GM19193 (cell line): ENCODE results near the gene RTKN.

Experiments
- POLR2A ChIP-seq: IDR thresholded peaks from 4 replicates; pipeline ENCODE4 v1.6.1; 2011; ENCODE audit not compliant: insufficient read depth, insufficient read length; ENCODE audit errors: extremely low read depth

The RTKN gene

DNA sequence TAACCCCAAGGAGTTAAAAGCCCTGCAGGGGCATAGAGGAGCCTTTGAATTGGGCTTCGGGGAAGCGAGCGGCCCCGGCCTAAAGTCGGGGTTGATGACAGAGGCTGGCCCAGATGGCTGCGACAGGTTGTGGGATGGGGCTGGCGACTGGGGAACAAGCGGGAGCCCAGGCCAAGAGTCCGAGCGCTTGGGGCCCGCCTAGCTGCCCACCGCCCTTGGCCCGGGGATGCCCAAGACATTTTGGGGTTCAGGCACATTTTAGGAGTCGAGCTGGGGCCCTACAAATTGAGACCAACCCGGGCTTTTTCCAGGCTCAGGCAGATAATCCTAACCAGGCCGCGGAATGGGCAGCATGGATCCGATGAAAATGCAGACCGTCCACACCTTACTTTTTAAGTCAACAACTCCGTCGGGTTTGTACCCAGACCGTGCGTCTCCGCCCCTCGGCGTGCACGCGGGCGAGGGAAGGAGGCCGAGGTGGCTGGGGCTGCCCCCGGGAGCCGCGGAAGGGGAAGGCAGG, 507 bp downstream of the RTKN start:
- no peak for TF ChIP-seq POLR2A

DNA sequence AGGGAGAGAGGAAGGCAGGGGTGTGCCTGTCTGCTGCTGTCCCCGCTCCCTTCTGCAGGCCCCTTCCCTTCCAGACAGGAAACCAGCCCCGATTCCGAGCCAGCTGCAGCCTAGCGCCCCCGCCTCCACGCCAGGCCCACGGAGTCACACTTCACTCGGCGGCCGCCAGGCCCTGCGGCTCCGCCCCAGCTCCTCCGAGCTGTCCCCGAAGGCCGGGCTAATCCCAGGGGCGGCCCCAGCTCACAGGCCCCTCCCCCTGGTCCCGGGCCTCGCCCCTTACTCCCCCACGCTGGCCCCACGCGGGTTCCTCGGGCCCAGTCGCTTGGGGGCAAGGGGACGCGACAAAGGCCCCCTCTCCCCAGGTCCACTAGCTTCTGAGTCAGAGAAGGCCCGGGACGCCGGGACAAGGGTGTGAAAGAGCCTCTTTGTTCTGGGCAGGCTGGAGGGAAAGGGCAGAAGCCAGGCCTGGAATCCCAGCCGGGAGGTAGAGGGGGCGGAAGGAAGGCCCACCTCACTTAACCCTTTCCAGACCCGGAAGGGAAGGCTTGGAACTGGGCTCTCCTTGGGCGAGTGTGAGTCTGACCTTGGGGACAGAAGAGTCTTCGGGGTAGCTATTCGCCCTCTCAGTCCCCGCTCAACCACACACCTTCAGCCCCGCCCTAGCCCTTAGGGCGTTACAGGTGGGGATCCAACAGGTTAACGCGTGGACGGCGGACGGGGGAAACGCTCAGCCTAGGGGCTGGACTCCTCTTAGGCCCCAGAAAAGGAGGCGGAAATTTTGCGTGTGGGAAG, 1.2 kb downstream of the RTKN start:
- TF ChIP-seq POLR2A: peak; percentile 55

DNA sequence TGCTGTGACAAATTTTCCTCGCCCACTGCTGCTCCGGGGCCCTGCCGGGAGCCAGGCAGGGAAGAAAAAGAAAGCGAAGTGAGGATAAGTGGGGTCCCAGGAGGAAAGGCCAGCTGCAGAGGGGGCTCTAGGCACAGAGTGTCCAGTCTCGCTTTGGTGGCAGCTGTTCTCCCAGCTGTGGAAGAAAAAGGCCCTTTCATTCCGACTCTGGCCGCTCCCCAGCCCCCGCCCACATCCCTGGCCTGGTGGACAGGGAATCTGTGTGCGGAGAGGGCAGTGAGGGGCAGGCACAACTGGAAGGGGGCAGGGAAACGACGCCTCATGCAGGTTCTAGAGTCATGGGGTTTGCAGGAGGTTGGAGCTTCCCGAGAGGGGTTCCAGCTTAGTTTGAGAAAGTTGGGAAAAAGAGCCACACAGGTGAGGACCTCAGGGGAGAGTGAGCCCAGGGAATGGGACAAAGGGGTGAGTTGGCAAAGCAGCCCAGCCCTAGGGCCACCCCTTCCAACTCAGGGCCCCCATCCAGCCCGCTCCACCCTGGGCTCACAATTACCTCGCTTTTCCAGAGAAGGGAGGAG, 1.8 kb downstream of the RTKN start:
- no peak for TF ChIP-seq POLR2A

DNA sequence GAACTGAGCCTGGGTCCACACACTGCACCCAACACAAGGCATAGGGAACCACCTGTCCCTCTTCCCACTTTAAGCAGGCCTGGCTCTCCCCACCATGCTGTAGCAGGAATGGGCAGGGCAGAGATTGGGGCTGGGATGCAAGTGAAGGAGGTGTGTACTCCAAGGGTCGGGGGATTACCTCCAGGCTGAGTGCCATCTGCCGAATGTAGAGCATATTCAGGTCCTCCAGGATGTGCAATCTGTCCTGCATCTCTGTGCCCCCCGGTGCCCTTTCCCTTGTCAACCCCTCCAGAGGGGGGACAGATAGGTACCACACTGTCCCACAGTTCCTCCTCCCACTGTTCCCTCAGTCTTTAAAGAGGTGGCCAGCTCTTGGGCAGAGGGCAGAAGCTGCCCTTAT, 2.4 kb downstream of the RTKN start:
- TF ChIP-seq POLR2A: no peak

DNA sequence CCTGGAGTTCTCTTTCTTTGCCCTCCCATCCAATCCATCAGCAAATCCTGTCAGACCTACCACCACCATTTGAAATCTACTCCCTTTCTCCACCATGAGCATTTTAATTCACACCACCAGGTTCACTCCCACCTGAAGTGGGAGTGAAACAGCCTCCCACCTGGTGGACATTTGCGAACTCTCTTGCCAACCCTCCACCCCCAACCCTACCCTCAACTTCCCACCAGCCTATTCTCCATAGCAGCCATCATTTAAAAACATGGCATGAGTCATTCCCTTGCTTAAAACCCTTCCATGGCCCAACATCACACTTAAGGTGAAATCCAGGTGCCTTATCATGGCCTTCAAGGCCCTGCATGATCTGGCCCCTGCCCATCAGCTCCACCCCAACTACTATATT, 3.5 kb downstream of the RTKN start:
- no peak for TF ChIP-seq POLR2A

DNA sequence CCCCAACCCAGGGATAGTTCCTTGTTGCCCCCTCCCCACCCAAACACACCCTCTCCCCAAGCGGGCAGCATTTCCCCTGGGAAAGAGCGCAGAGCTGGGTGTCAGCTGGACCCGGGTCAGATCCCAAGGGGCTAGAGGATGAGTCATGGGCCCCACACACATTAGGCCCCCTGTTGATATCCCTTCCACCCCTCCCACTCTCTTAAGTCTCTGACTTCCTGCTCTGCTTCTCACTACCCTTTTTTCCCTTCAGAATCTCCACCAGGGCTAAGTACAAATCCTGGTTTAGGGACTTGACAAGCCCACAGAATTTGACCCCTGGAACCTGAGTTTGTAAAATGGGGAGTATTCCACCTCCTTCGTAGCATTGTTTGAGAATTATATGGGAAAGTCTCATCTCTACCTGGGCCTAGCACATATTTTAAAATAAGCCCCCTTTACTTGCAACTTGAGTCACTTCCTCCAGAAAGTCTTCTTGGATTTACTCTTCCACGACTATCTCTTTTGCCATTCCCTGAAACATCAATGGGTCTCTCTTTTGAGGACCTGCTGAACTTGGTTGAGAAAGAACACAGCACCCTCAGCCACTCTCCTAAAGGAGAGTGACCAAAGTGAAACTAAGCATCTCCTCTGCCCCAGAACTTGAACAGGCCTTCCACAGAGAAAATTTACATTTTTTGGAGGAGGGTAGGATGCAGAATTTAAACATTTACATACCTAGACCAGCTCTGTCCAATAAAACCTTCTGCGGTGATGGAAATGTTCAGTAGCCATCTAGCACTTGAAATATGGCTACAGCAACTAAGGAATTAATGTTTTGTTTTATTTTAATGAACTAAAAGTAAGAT, 4.7 kb downstream of the RTKN start:
- no peak for TF ChIP-seq POLR2A

DNA sequence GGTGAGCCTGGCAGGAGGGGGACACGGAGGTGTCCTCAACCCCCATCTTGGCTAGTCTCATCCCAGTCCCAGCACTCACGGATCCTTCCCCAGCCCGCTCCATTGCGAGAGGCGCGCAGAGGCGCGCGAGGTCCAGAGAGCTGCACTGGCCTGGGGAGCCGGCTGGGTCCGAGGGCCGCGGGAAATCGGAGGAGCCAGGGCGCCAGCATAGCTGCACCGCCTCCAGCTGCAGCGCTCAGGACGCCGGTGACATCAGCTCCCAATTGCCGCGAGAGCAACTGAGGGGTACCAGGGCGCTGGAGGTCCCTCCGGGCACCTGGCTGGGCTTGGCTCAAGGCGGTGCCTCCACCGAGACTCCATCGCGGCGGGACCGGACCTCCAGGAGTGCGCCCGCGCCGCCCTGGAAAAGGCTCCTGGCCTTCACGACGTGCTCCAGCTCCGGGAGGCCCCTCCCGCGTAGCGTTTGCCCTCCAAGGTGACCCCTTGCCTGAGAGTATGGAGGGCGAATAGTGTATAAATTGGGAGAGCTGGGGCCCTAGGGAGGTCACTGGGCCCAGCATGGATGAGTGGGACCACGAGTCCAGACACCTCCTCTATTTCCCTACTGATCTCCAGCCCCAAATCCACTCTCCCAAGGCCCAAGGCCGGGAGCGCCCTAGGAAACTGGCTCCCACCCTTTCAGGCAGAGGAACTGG, 5.5 kb downstream of the RTKN start:
- no peak for TF ChIP-seq POLR2A

DNA sequence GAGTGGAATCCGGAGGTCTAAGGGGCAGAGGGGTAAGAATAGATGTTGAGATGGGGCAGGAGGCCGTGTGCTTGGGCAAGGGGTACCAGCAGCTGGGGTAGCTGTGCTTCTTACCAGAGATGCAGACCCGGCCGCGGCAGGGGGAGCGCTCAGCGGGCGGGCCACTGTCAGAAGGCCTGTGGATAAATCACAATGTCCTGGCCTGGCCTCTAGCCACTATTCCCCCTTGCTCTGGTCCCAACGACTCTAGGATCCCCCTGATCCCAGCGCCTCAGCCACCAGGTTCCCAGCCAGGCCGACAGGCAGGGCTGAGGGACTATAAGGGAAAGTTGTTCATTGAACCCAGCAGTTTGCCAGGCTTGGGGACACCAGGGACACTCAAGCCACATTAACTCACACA, 11.2 kb downstream of the RTKN start:
- no peak for TF ChIP-seq POLR2A

DNA sequence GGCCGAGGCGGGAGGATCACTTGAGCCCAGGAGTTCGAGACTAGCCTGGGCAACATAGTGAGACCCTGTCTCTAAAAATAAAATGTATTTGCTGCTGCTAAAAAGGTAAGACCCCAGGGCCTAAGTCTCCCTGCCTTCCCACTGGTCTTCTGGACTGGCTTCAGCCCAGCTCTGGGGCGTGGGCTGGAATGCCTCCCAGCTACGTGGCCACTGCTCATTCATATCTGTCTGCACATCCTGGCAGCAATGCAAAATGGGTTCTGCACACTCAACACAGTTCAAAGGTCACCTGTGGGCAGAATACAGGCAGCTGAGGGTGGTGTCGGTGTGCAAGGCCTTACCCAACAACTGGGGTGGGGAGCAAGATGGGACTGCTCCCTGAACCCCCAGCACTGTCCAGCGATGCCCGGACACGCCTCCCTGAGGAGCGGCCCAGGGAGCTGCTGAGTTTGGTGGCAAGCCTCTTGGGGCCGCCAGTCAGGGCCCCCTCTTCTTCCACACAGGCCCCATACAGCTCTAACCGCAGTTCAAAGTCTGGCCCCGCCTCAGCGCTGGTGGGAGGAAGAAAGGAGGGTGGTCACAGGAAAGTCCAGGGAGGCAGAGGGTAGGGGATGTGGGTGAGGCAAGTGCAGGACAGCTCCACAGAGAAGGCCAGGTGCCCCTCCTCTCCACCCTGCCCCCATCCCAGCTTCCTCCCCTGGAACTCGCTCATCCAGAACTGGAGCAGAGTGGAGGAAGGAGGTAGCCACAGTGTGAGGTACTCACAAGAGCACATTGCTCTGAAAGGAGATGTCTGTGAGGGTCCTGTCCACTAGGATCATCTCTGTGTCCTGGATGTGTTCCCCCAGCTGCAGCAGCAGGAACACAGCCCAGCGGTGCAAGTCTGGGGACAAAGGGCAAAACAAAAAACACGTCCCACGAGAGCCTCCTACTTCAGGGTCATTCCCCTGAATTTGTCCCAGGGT, 12.0 kb downstream of the RTKN start:
- TF ChIP-seq POLR2A: no peak

DNA sequence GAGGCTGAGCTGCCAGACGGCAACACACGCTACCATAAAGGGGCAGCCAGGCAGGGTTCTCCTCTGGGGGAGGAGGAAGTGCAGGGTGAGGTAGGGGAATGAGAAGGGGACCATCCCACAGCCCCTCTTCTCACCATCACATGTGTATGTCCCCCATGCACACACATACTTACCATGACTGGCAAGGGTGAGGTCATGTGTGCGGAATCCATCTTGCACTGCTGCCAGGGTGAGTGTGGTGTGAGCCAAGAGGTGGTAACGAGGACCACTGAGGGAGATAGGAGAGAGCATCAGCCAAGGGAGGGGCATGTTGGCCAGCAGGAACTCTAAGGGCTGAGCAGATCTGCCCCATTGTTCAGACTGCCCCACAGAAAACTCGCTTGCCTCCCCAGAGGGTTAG, 13.1 kb downstream of the RTKN start:
- no peak for TF ChIP-seq POLR2A

DNA sequence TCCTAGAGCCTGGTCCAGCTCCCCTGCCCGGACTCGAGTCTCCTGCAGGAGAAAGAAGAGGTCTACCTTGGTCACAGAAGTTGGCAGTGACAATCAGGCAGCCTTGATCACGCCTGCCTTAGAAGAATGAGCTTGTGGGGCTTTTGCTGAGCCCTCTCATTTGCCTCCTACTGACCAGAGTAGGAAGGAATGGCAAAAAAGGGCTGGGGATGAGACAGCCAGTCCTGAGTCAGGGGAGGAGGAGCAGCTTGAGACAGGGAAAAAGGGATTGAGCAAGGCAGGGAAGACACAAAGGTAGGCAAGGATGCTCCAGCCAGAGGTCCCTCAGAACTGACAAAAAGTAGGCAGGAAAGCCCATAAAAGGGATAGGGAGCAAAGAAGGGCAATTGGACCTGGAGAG, 14.2 kb downstream of the RTKN start:
- TF ChIP-seq POLR2A: no peak

DNA sequence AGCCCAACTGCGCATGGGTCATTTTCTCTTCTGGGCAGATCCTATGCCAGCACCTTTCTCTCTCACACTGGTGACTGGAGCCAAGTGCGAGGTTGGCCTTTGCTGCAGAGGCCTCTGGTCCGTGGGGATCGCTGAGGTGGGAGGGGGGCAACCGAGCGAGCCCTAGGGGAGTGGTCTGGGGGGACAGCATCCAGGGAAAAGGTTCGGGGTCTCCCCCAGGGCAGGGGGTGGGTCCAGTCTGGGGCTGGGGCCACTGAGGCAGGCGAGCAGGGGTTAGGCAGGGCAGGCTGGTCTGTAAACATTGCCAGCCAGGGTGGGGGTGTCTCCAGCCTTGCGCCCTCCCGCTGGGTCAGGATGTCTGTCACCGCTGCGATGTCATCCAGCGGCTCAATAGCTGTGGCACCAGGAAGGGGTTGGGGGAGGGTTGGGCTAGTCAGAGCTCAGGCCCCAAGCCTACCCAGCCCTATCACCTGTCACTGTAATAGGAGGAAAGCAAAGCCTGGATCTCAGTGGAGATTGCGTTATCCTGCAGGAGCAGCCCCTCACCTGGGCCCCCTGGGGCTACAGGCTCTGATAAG, 15.5 kb downstream of the RTKN start:
- no peak for TF ChIP-seq POLR2A

DNA sequence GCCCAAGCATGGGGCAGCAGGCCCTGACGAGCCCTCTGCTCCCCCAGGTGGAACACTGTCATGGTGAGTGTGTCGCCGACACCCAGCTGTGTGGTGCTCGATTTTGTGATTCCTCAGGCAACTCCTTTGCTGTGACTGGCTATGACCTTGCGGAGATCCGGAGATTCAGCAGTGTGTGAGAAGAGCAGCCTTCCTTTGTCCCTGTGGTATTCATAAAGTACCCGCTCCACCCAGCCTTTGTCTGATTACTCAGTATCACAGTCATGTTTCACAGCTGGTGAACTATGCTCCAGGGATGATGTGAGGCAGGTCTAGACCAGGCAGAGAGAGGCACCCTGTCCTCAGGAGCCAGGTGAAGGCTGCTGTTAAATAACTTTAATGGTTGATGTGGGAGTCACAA, 16.2 kb downstream of the RTKN start:
- no peak for TF ChIP-seq POLR2A
